HEK293T (cell line): ENCODE results near the gene LHX6.

ENCODE experiments used
- ELF4 ChIP-seq: fragments of 450-650 bp; IDR thresholded peaks from 2 replicates; pipeline ENCODE4 v1.6.1; 2017; ENCODE audit warnings: antibody characterized with exemption
- FOXK2 ChIP-seq: fragments of 450-650 bp; IDR thresholded peaks from 2 replicates; pipeline ENCODE4 v1.6.1; 2016; ENCODE audit warnings: mild to moderate bottlenecking
- SP1 ChIP-seq: fragments of 450-650 bp; IDR thresholded peaks from 2 replicates; pipeline ENCODE4 v1.6.1; 2017

GRCh38 chr9:122265149-122265915 lies 36.6 kb upstream of the LHX6 start:
- TF ChIP-seq SP1 (no peak), ELF4 (no peak), FOXK2 (no peak)
